ENCODE measurements around the gene CALY.

GRCh38 chr10:133327651-133328357, 8.9 kb downstream of the CALY start:
- TF ChIP-seq, protein P1, sequence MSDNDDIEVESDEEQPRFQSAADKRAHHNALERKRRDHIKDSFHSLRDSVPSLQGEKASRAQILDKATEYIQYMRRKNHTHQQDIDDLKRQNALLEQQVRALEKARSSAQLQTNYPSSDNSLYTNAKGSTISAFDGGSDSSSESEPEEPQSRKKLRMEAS (IDR thresholded peaks at IDR 0.05), result no peak
- no peak for TF ChIP-seq POLR2A (IDR thresholded peaks at IDR 0.05; ENCODE audit: low read length)
